Panc1 (cell line): ENCODE results near the gene SRCIN1.

ENCODE experiments used
- CTCF ChIP-seq: fragments of 450-650 bp; IDR thresholded peaks from 2 replicates; pipeline ENCODE4 v1.5.1; 2017; ENCODE audit warnings: mild to moderate bottlenecking
- POLR2AphosphoS5 ChIP-seq: IDR thresholded peaks from 2 replicates; pipeline ENCODE4 v1.6.1; 2012; ENCODE audit warnings: mild to moderate bottlenecking, low read depth, low read length, moderate library complexity
- SIN3A ChIP-seq: IDR thresholded peaks from 2 replicates; pipeline ENCODE4 v1.6.1; 2012; ENCODE audit warnings: low read depth, mild to moderate bottlenecking, low read length, moderate library complexity, borderline replicate concordance; ENCODE audit not compliant: insufficient read depth

DNA sequence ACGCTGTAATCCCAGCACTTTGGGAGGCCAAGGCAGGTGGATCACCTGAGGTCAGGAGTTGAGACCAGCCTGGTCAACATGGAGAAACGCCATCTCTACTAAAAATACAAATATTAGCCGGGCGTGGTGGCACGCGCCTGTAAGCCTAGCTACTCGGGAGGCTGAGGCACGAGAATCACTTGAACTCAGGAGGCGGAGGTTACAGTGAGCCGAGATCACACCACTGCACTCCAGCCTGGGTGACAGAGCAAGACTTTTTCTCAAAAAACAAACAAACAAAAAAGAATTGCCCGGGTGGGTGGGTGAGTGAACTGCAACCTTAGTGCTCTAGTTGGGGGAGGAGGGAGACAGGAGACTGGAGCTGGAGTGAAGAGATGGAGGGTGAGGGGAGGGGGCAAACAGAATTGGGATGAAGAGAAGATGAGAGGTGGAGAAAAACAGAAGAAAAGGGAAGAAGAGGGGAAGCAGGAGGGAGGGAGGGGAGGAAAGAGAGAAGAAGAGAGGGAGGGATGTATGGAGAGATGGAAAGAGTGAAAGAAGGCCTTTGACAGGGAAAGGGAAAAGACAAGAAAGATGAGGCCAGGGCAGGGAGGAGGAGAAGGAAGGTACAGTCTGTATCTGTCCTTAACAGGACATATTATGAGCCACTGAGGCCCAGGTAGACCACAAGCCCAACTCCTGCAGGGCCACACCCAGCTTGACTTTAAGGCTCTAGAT, 5.5 kb upstream of the SRCIN1 start:
- no peak for TF ChIP-seq POLR2AphosphoS5
- no peak for TF ChIP-seq CTCF
- no peak for TF ChIP-seq SIN3A
